SW480 (cell line): ENCODE data around the gene MXRA8.

Experiments
- DNase-seq: peaks from one replicate; pipeline ENCODE4 v3.0.0-alpha.2; 2016; ENCODE audit warnings: low spot score

Gene MXRA8

GRCh38 chr1:1335792-1336248, 22.5 kb downstream of the MXRA8 start:
- DNase-seq = no peak

- DNase-seq = no peak
Measured at GRCh38 chr1:1335283-1335682, 23.1 kb downstream of the MXRA8 start.

- DNase-seq = no peak
Measured at GRCh38 chr1:1334835-1335234, 23.5 kb downstream of the MXRA8 start.

- no peak for DNase-seq
Measured at GRCh38 chr1:1333551-1334241, 24.7 kb downstream of the MXRA8 start.

- DNase-seq = peak; percentile 90
Measured at GRCh38 chr1:1332774-1333480, 25.4 kb downstream of the MXRA8 start.

- DNase-seq = no peak
Measured at GRCh38 chr1:1332031-1332755, 26.2 kb downstream of the MXRA8 start.

GRCh38 chr1:1331068-1331965, 27.0 kb downstream of the MXRA8 start, which contains the start of gene TAS1R3:
TAS1R3 (plus strand) TSS chr1:1331280; CDS start chr1:1331346, 66 bp downstream.
- DNase-seq = peak; percentile 72

GRCh38 chr1:1330366-1331067, 27.8 kb downstream of the MXRA8 start:
- no peak for DNase-seq

GRCh38 chr1:1329304-1330210, 28.8 kb downstream of the MXRA8 start:
- no peak for DNase-seq

GRCh38 chr1:1328254-1328653, 30.1 kb downstream of the MXRA8 start:
- DNase-seq = no peak

GRCh38 chr1:1327291-1327690, 31.1 kb downstream of the MXRA8 start:
- DNase-seq = no peak

GRCh38 chr1:1326075-1326605, 32.2 kb downstream of the MXRA8 start:
- DNase-seq = no peak

- DNase-seq = no peak
Measured at GRCh38 chr1:1325288-1326074, 32.9 kb downstream of the MXRA8 start.

- DNase-seq = peak; percentile 89
Measured at GRCh38 chr1:1324524-1325287, 33.6 kb downstream of the MXRA8 start, which contains the start of the genes CPTP and INTS11. CPTP (plus strand) TSS chr1:1324802; CDS start chr1:1326911, 2,109 bp downstream. INTS11 (minus strand) TSS chr1:1324660; CDS start chr1:1324608, 52 bp downstream.

- no peak for DNase-seq
Measured at GRCh38 chr1:1324084-1324523, 34.3 kb downstream of the MXRA8 start.

GRCh38 chr1:1322952-1323351, 35.4 kb downstream of the MXRA8 start:
- no peak for DNase-seq

- DNase-seq = no peak
Measured at GRCh38 chr1:1322418-1322817, 35.9 kb downstream of the MXRA8 start.

GRCh38 chr1:1321477-1321876, 36.9 kb downstream of the MXRA8 start:
- DNase-seq = no peak
